Fibroblast of villous mesenchyme (primary cell): Measurements from ENCODE around the gene NTHL1. TPM values are rescaled to one million over a fixed set of nuclear protein-coding genes. Genes with fewer than 3 reads are reported as not detected.
A peak's percentile ranks its signal among the peaks of the same experiment; 100 is the strongest.

Experiments
- DNase-seq: peaks from one replicate; pipeline ENCODE4 v3.0.0-alpha.2; 2010; ENCODE audit warnings: low read depth
- H3K4me3 ChIP-seq: 2 replicates; pipeline ENCODE4 v1.5.1; 2011; ENCODE audit warnings: low read depth, mild to moderate bottlenecking, low read length
- CTCF ChIP-seq: IDR thresholded peaks from 2 replicates; pipeline ENCODE4 v1.5.1; 2012; ENCODE audit warnings: low read depth, mild to moderate bottlenecking, low read length; ENCODE audit not compliant: insufficient read depth
- total RNA-seq: library from RNA; depleted of rRNA; stranded (reverse); fragments of >200 nt; gene quantifications from 2 replicates; pipeline ENCODE4 v1.2.3, GENCODE V29; 2012

NTHL1 gene
- total RNA-seq, 1 donor, result 25.5 TPM

GRCh38 chr16:2042171-2042985 is 5.3 kb downstream of the NTHL1 start:
- TF ChIP-seq CTCF, result no peak
- no peak overlapping the region for H3K4me3 ChIP-seq

GRCh38 chr16:2040787-2041522 is 6.7 kb downstream of the NTHL1 start:
- H3K4me3 ChIP-seq, result no peak overlapping the region
- TF ChIP-seq CTCF, result no peak
- no peak for DNase-seq

More at GRCh38 chr16:2042171-2042985, 5.3 kb downstream of the NTHL1 start:
- no peak for DNase-seq

- H3K4me3 ChIP-seq, result no peak overlapping the region
- no peak for TF ChIP-seq CTCF
- no peak for DNase-seq
These were observed 7.4 kb downstream of the NTHL1 start for GRCh38 chr16:2040041-2040786.

GRCh38 chr16:2039274-2040031 is 8.2 kb downstream of the NTHL1 start:
- TF ChIP-seq CTCF, result no peak
- peak; percentile 98 for DNase-seq
- no peak overlapping the region for H3K4me3 ChIP-seq

GRCh38 chr16:2038382-2039231 is 9.0 kb downstream of the NTHL1 start:
- no peak for TF ChIP-seq CTCF
- H3K4me3 ChIP-seq, result no peak overlapping the region
- no peak for DNase-seq
